Coronary artery (tissue), 2 donors: ENCODE results near the gene CSKMT.

Experiments
- DNase-seq: peaks from one replicate; pipeline ENCODE4 v3.0.0-alpha.2; 2017; ENCODE audit warnings: low spot score
- H3K27ac ChIP-seq, 2 donors: fragments of 200-600 bp; sonication (generic); one replicate each; pipeline ENCODE4 v1.5.1; 2016 to 2019
- H3K4me3 ChIP-seq: fragments of 200-600 bp; sonication (generic); 2 replicates; pipeline ENCODE4 v1.5.1; 2016; ENCODE audit warnings: mild to moderate bottlenecking, moderate library complexity
- CTCF ChIP-seq: fragments of 200-600 bp; sonication (generic); IDR thresholded peaks from one replicate; pipeline ENCODE4 v1.5.1; 2019; ENCODE audit warnings: antibody characterized with exemption

CSKMT gene

DNA sequence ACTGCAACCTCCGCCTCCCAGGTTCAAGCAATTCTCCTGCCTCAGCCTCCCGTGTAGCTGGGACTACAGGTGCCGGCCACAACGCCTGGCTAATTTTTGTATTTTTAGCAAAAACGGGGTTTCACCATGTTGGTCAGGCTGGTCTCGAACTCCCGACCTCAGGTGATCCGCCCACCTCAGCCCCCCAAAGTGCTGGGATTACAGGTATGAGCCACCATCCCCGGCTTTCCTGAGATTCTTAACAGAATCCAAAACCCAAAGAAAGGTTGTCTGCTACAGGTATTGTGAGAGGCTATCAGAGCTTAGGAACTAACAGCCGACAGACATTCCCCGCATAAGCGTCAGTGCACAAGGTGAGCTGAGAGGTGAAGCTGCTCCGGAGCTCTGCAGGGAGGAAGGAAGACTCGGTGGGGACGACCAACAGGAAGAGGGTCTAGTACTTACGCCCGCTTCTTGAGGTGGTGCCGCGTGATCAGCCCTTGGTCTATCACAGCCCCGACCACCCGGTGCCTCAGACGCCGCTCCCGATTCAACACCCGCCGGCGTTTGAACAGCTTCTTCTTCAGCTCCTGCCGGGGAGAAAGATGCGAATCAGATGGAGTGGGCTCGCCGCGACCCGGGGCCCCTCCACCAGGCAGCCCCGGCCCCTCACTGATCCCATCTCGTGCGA is 572 bp upstream of the CSKMT start:
- H3K27ac ChIP-seq = peak overlapping the region; percentile 55 to 93
- H3K4me3 ChIP-seq = peak overlapping the region; percentile 86
- no peak for DNase-seq
- TF ChIP-seq CTCF = no peak

- DNase-seq = peak; percentile 84
- Histone ChIP-seq H3K27ac (peak overlapping the region; percentile 55 to 93), H3K4me3 (peak overlapping the region; percentile 86)
- no peak for TF ChIP-seq CTCF
Observed at GRCh38 chr11:62665599-62666258, 617 bp downstream of the CSKMT start.

DNA sequence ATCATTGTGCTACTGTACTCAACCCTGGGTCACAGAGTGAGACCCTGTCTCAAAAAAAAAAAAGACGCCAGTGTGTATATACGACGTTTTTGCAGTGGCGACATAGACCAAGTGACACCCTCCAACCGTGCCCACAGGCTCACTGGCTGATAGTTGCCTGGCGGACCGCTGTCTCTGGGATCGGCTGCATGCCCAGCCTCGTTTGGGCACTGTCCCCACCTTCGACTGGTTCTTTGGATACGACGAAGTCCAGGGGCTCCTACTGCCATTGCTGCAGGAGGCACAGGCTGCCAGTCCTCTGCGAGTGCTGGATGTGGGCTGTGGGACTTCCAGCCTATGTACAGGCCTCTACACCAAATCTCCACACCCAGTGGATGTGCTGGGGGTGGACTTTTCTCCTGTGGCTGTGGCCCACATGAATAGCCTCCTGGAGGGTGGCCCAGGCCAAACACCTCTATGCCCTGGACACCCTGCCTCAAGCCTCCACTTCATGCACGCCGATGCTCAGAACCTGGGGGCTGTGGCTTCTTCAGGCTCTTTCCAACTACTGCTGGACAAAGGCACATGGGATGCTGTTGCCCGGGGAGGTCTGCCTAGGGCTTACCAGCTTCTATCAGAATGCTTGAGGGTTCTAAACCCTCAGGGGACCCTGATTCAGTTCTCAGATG is 1.3 kb downstream of the CSKMT start:
- DNase-seq = no peak
- Histone ChIP-seq H3K27ac (peak overlapping the region; percentile 55 to 93), H3K4me3 (peak overlapping the region; percentile 86)
- TF ChIP-seq CTCF = no peak

- no peak overlapping the region for H3K4me3 ChIP-seq
- no peak for DNase-seq
- no peak for TF ChIP-seq CTCF
- no peak overlapping the region for H3K27ac ChIP-seq
Observed at GRCh38 chr11:62667460-62667859, 2.3 kb downstream of the CSKMT start.

DNA sequence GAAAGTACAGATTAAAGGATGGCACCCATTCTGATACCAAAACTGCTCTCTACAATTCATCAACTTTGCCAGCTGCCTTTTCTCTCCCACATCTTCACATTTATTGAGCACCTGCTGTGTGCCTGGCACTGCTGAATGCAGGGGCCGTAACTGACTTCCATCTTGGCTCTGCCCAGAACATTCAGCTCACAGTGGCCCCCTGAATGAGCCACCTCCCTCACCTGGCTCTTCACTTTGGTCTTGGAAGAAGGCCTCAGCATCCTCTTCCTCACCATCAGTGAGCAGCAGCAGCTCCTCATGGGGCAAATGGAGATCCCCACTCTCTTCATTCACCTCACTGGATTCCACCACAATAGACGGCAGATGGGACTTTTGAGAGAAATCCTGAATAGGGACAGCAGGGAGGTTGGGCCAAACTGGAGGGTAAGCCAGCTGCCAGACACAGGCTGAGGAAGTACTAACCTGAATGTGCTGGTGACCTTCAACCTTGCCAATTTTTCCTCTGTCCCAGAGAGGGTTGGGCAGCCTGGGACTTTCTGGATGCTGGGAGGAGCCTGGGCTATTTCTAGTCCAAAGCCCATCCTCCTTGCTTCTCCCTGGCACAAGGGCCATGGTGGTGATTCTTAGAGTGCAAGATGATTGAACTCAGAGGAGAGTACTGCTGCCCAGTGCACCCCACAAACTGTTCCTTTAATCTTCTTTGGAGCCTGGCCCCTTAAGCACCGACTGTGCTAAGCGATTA is 4.5 kb downstream of the CSKMT start:
- Histone ChIP-seq H3K27ac (no peak overlapping the region), H3K4me3 (no peak overlapping the region)
- TF ChIP-seq CTCF = no peak
- no peak for DNase-seq

- TF ChIP-seq CTCF = no peak
- no peak for DNase-seq
- peak overlapping the region; percentile 77 to 92 for H3K27ac ChIP-seq
- peak overlapping the region; percentile 89 for H3K4me3 ChIP-seq
Observed at GRCh38 chr11:62671236-62671607, 6.1 kb downstream of the CSKMT start.
